Activated naive CD4-positive, alpha-beta T cell treated with anti-CD3 and anti-CD28 coated beads for 36 hours (primary cell): ENCODE measurements around the gene STARD5. TPM values are rescaled to one million over a fixed set of nuclear protein-coding genes. Genes with fewer than 3 reads are reported as not detected.

Source experiments
- CTCF ChIA-PET: fragments of 350-600 bp; sonication (Branson Sonifier 250); formaldehyde crosslinking; loops from one replicate; lab custom pipeline; 2021; ENCODE audit warnings: antibody characterized with exemption; lab: Charles Lee
- DNase-seq: peaks from one replicate; pipeline ENCODE4 v3.0.0-alpha.2; 2020
- H3K27ac Mint-ChIP-seq: one replicate; pipeline ENCODE4 v1.8.0; 2021; ENCODE audit warnings: mild to moderate bottlenecking, mixed read lengths
- H3K27me3 Mint-ChIP-seq: one replicate; pipeline ENCODE4 v1.8.0; 2021; ENCODE audit warnings: low read depth, mixed read lengths
- H3K36me3 Mint-ChIP-seq: one replicate; pipeline ENCODE4 v1.8.0; 2021; ENCODE audit warnings: low read depth, mixed read lengths
- H3K4me1 Mint-ChIP-seq: one replicate; pipeline ENCODE4 v1.8.0; 2021; ENCODE audit warnings: low read depth, mixed read lengths
- H3K4me3 Mint-ChIP-seq: one replicate; pipeline ENCODE4 v1.8.0; 2021; ENCODE audit warnings: mild to moderate bottlenecking, moderate library complexity, mixed read lengths
- H3K9me3 Mint-ChIP-seq: one replicate; pipeline ENCODE4 v1.8.0; 2021; ENCODE audit warnings: mixed read lengths
- intact Hi-C: fragments of 100-400 bp; cut with micrococcal nuclease; formaldehyde crosslinking; loops from one replicate; pipeline ENCODE4 v1.15.1; 2023
- total RNA-seq, 2 experiments: library from RNA; stranded (reverse); gene quantifications; one replicate each; pipeline ENCODE4 v1.2.3, GENCODE V29; 2021

STARD5 gene
- total RNA-seq, 2 experiments from 2014 or later = 10.1 to 11.7 TPM

GRCh38 chr15:81271761-81272644, 51.9 kb downstream of the STARD5 start:
- CTCF ChIA-PET = interaction anchor here (0.6 to 5.6 kb wide), 2 partner anchors 121 to 129 kb away, joined by 3 to 98 read pairs; no protein-coding TSS in a partner anchor
- Mint-ChIP-seq H3K27ac (no peak overlapping the region), H3K9me3 (peaks cover 5% of the 10 kb centered on the region), H3K4me1 (peaks cover 35% of the 10 kb centered on the region), H3K36me3 (peaks cover 4% of the 10 kb centered on the region), H3K27me3 (no peaks in the 10 kb centered on the region), H3K4me3 (no peak overlapping the region)
- intact Hi-C loops = loop anchor here (10.0 kb wide), 1 partner anchor 213 kb away; no protein-coding TSS in a partner anchor
- DNase-seq = no peak

GRCh38 chr15:81270781-81271491, 53.0 kb downstream of the STARD5 start:
- no peaks in the 10 kb centered on the region for H3K9me3 Mint-ChIP-seq
- CTCF ChIA-PET = interaction anchor here (5.6 kb wide), 1 partner anchor 130 kb away, joined by 98 read pairs; no protein-coding TSS in a partner anchor
- no peak for DNase-seq
- no peaks in the 10 kb centered on the region for H3K36me3 Mint-ChIP-seq
- intact Hi-C loops = loop anchor here (10.0 kb wide), 1 partner anchor 214 kb away; no protein-coding TSS in a partner anchor
- H3K4me3 Mint-ChIP-seq = no peak overlapping the region
- no peaks in the 10 kb centered on the region for H3K27me3 Mint-ChIP-seq
- no peak overlapping the region for H3K27ac Mint-ChIP-seq
- H3K4me1 Mint-ChIP-seq = peaks cover 33% of the 10 kb centered on the region

- intact Hi-C loops = loop anchor here (10.0 kb wide), 1 partner anchor 215 kb away; no protein-coding TSS in a partner anchor
- no peak for DNase-seq
- Mint-ChIP-seq H3K27me3 (no peaks in the 10 kb centered on the region), H3K36me3 (no peaks in the 10 kb centered on the region), H3K27ac (no peak overlapping the region), H3K4me1 (peaks cover 34% of the 10 kb centered on the region), H3K9me3 (no peaks in the 10 kb centered on the region), H3K4me3 (no peak overlapping the region)
- CTCF ChIA-PET = interaction anchor here (1.1 to 5.1 kb wide), 2 partner anchors 131 to 293 kb away, joined by 3 to 74 read pairs; no protein-coding TSS in a partner anchor
These were observed 53.8 kb downstream of the STARD5 start for GRCh38 chr15:81270188-81270587.

- Mint-ChIP-seq H3K4me1 (peaks cover 29% of the 10 kb centered on the region), H3K36me3 (no peaks in the 10 kb centered on the region), H3K4me3 (no peak overlapping the region), H3K9me3 (no peaks in the 10 kb centered on the region), H3K27me3 (no peaks in the 10 kb centered on the region), H3K27ac (no peak overlapping the region)
- no peak for DNase-seq
- CTCF ChIA-PET = interaction anchor here (0.9 to 7.7 kb wide), 13 partner anchors 11 to 292 kb away, joined by 3 to 254 read pairs (median 4); no protein-coding TSS in a partner anchor
- intact Hi-C loops = no loop called here
These were observed 54.9 kb downstream of the STARD5 start for GRCh38 chr15:81268881-81269601.

- H3K4me1 Mint-ChIP-seq = peaks cover 29% of the 10 kb centered on the region
- H3K9me3 Mint-ChIP-seq = no peaks in the 10 kb centered on the region
- CTCF ChIA-PET = interaction anchor here (0.7 to 7.7 kb wide), 15 partner anchors 10 to 291 kb away, joined by 3 to 254 read pairs (median 7); no protein-coding TSS in a partner anchor
- no peaks in the 10 kb centered on the region for H3K36me3 Mint-ChIP-seq
- no peak overlapping the region for H3K27ac Mint-ChIP-seq
- H3K27me3 Mint-ChIP-seq = no peaks in the 10 kb centered on the region
- intact Hi-C loops = no loop called here
- no peak for DNase-seq
- H3K4me3 Mint-ChIP-seq = no peak overlapping the region
These were observed 55.6 kb downstream of the STARD5 start for GRCh38 chr15:81268340-81268739.

- CTCF ChIA-PET = interaction anchor here (0.6 to 7.7 kb wide), 118 partner anchors 8 to 1471 kb away, joined by 3 to 254 read pairs (median 6); partner anchors contain the start of genes CFAP161, STARD5 and TLNRD1
- H3K4me1 Mint-ChIP-seq = peaks cover 29% of the 10 kb centered on the region
- DNase-seq = peak; percentile 93
- H3K4me3 Mint-ChIP-seq = peak overlapping the region; percentile 65
- H3K27me3 Mint-ChIP-seq = no peaks in the 10 kb centered on the region
- intact Hi-C loops = loop anchor here (1.0 to 2.0 kb wide), 7 partner anchors 111 to 810 kb away; no protein-coding TSS in a partner anchor
- no peaks in the 10 kb centered on the region for H3K36me3 Mint-ChIP-seq
- no peaks in the 10 kb centered on the region for H3K9me3 Mint-ChIP-seq
- H3K27ac Mint-ChIP-seq = no peak overlapping the region
These were observed 57.8 kb downstream of the STARD5 start for GRCh38 chr15:81265944-81266775.

- DNase-seq = no peak
- intact Hi-C loops = no loop called here
- H3K27ac Mint-ChIP-seq = no peak overlapping the region
- peaks cover 25% of the 10 kb centered on the region for H3K4me1 Mint-ChIP-seq
- no peaks in the 10 kb centered on the region for H3K36me3 Mint-ChIP-seq
- CTCF ChIA-PET = interaction anchor here (0.7 to 7.7 kb wide), 99 partner anchors 8 to 809 kb away, joined by 3 to 254 read pairs (median 7); partner anchors contain the start of genes CFAP161, STARD5 and TLNRD1
- no peaks in the 10 kb centered on the region for H3K27me3 Mint-ChIP-seq
- H3K4me3 Mint-ChIP-seq = peak overlapping the region; percentile 65
- H3K9me3 Mint-ChIP-seq = no peaks in the 10 kb centered on the region
These were observed 58.5 kb downstream of the STARD5 start for GRCh38 chr15:81265256-81265943.

GRCh38 chr15:81264072-81264857, 59.7 kb downstream of the STARD5 start:
- intact Hi-C loops = no loop called here
- H3K27ac Mint-ChIP-seq = no peak overlapping the region
- no peak overlapping the region for H3K4me3 Mint-ChIP-seq
- no peak for DNase-seq
- H3K4me1 Mint-ChIP-seq = peaks cover 21% of the 10 kb centered on the region
- no peaks in the 10 kb centered on the region for H3K9me3 Mint-ChIP-seq
- CTCF ChIA-PET = interaction anchor here (0.8 to 7.7 kb wide), 5 partner anchors 11 to 234 kb away, joined by 3 to 254 read pairs (median 4); no protein-coding TSS in a partner anchor
- H3K36me3 Mint-ChIP-seq = no peaks in the 10 kb centered on the region
- no peaks in the 10 kb centered on the region for H3K27me3 Mint-ChIP-seq

GRCh38 chr15:81263477-81263876, 60.5 kb downstream of the STARD5 start:
- H3K9me3 Mint-ChIP-seq = no peaks in the 10 kb centered on the region
- CTCF ChIA-PET = interaction anchor here (0.7 to 7.7 kb wide), 6 partner anchors 12 to 286 kb away, joined by 3 to 254 read pairs (median 4); no protein-coding TSS in a partner anchor
- no peaks in the 10 kb centered on the region for H3K36me3 Mint-ChIP-seq
- H3K4me1 Mint-ChIP-seq = peaks cover 16% of the 10 kb centered on the region
- H3K27ac Mint-ChIP-seq = no peak overlapping the region
- no peak for DNase-seq
- H3K27me3 Mint-ChIP-seq = no peaks in the 10 kb centered on the region
- no peak overlapping the region for H3K4me3 Mint-ChIP-seq
- intact Hi-C loops = no loop called here
